BLaER1 (cell line): Measurements from ENCODE around the gene PLEKHO1.
A peak's percentile ranks its signal among the peaks of the same experiment; 100 is the strongest.

Source experiments
- H3K27ac ChIP-seq: shearing (Covaris generic); formaldehyde crosslinking; 2 replicates; pipeline ENCODE4 v1.8.1; 2022
- H3K27me3 ChIP-seq: shearing (Covaris generic); formaldehyde crosslinking; 2 replicates; pipeline ENCODE4 v1.8.1; 2022
- H3K36me3 ChIP-seq: shearing (Covaris generic); formaldehyde crosslinking; 2 replicates; pipeline ENCODE4 v1.8.1; 2022
- H3K4me1 ChIP-seq: shearing (Covaris generic); formaldehyde crosslinking; 2 replicates; pipeline ENCODE4 v1.8.1; 2022
- H3K4me2 ChIP-seq: shearing (Covaris generic); formaldehyde crosslinking; 2 replicates; pipeline ENCODE4 v1.8.1; 2022
- H3K4me3 ChIP-seq: shearing (Covaris generic); formaldehyde crosslinking; 2 replicates; pipeline ENCODE4 v1.8.1; 2022
- H3K9ac ChIP-seq: shearing (Covaris generic); formaldehyde crosslinking; 2 replicates; pipeline ENCODE4 v1.8.1; 2022
- H3K9me3 ChIP-seq: shearing (Covaris generic); formaldehyde crosslinking; 2 replicates; pipeline ENCODE4 v1.8.1; 2022
- H4K20me1 ChIP-seq: shearing (Covaris generic); formaldehyde crosslinking; 2 replicates; pipeline ENCODE4 v1.8.1; 2022
- Cebpa-rat ChIP-seq: shearing (Covaris generic); IDR thresholded peaks from 2 replicates; pipeline ENCODE4 v1.8.1; 2022

Gene PLEKHO1, protein sequence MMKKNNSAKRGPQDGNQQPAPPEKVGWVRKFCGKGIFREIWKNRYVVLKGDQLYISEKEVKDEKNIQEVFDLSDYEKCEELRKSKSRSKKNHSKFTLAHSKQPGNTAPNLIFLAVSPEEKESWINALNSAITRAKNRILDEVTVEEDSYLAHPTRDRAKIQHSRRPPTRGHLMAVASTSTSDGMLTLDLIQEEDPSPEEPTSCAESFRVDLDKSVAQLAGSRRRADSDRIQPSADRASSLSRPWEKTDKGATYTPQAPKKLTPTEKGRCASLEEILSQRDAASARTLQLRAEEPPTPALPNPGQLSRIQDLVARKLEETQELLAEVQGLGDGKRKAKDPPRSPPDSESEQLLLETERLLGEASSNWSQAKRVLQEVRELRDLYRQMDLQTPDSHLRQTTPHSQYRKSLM

DNA sequence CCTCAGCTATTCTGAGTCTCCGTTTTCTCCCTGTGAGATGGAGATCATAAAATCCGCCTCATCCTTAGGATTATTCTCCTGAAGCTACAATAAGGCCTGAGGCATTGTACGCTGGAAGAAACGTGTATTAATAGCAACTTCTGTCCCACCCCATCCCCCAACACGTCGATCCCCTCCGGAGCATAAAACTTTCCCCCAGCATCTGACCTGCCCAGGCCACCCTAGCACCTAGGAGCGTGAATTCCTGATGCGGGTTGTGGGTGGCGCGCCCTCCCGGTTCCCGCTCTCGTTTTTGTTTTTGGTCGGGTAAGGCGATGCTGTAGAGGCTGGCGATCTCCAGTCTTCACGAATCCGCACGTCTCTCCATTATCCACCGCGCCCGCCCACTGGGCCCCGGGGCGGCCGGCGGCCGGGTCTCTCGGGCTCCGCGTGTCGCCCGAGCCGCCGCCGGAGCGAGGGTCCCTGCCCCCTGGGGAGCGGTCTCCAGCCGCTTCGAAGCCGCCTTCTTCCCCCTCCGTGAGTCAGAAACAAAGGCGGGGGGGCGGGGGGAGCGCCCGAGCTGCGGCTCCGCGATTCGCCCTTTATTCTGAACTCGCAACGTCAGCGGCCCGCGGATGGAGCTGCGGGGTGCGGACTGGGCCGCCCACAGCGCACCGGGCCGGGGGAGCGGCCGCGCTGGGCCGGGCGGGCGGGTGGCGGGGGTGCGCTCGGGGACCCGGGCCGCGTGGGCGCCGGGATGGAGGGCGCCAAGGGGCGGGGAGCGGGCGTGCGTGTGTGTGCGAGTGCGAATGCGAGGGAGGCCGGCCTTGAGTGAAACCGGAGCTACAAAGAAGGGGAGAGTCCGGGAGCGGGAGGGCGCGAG is at the start of gene PLEKHO1:
Gene PLEKHO1 (plus strand): TSS at position 646 of the 862 bp plus-strand sequence. CDS start 342 bp downstream, outside the sequence.
- Histone ChIP-seq H3K9me3 (no peaks in the 10 kb centered on the region), H3K36me3 (peaks cover 29% of the 10 kb centered on the region), H3K9ac (peak within 1 kb of the TSS; percentile 99), H3K27me3 (no peaks in the 10 kb centered on the region), H4K20me1 (peaks cover 29% of the 10 kb centered on the region), H3K4me3 (peak within 1 kb of the TSS; percentile 97), H3K4me1 (peaks cover 68% of the 10 kb centered on the region), H3K4me2 (peak within 1 kb of the TSS; percentile 91), H3K27ac (peak within 1 kb of the TSS; percentile 99)
- TF ChIP-seq Cebpa-rat: no peak

DNA sequence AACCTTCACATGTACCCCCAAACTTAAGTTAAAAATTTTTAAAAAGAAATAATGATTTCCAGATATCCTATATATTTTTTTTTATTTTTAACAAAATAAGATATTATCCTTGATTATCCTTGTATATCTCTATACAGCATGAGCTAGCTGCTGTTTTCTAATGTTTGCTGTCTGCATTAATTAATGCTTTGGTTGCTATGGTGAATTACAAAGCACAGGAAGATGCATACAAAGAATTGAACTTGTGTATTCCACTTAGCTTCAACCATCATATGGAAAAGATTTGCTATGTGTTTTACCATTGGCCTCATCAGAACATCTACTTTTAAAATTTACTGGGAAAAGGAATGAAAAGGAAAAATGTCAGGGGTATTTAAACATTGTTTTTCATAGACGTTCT is 46.7 kb upstream of the PLEKHO1 start:
- no peak overlapping the region for H3K9ac ChIP-seq
- H3K27me3 ChIP-seq: no peaks in the 10 kb centered on the region
- no peak overlapping the region for H3K27ac ChIP-seq
- H3K4me3 ChIP-seq: no peak overlapping the region
- TF ChIP-seq Cebpa-rat: no peak
- H4K20me1 ChIP-seq: no peaks in the 10 kb centered on the region
- H3K9me3 ChIP-seq: peaks cover 10% of the 10 kb centered on the region
- peaks cover 22% of the 10 kb centered on the region for H3K36me3 ChIP-seq
- H3K4me2 ChIP-seq: no peak overlapping the region
- H3K4me1 ChIP-seq: 0 out of 2 replicates have a peak, but pooled peaks cover 6% of the 10 kb centered on the region

DNA sequence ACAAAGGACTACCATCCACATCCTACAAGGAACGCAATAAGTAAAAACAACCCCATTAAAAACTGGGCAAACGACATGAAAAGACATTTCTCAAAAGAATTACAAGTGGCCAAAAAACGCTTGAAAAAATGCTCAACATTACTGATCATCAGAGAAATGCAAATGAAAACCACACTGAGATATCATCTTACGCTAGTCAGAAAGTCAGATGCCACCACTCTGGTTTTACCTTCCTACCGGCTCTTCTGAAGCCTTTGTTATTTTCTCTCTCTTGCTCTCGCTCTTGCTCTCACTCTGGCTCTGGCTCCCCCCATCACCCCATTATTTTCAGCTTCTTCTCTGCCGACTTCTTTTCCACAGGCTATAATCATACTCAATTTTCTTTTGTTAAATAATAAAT is 43.4 kb upstream of the PLEKHO1 start:
- Histone ChIP-seq H3K27me3 (no peaks in the 10 kb centered on the region), H3K9ac (no peak overlapping the region), H4K20me1 (no peaks in the 10 kb centered on the region), H3K27ac (no peak overlapping the region), H3K36me3 (0 out of 2 replicates have a peak, but pooled peaks cover 5% of the 10 kb centered on the region), H3K4me1 (peaks cover 20% of the 10 kb centered on the region), H3K4me2 (no peak overlapping the region), H3K9me3 (no peaks in the 10 kb centered on the region), H3K4me3 (no peak overlapping the region)
- no peak for TF ChIP-seq Cebpa-rat

DNA sequence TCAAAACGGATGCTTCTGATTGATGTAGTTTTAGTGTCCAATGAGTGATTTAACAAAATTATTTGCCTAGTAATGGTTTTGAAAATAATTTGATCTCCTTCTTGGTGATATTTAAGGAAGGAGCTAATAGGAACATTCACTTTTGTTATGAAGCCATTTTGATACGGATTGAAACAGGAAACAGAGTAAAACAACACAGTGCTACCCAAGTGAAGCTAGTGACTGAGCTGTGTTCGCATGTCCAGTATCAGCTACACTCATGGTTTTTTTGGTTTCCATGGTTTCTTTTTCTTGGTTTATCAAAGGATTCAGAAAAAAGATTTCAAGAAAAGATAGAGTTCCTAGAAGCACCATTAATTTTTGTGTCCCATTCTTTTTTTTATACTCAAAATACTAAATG is 40.1 kb upstream of the PLEKHO1 start:
- no peaks in the 10 kb centered on the region for H3K27me3 ChIP-seq
- no peak for TF ChIP-seq Cebpa-rat
- H3K27ac ChIP-seq: no peak overlapping the region
- no peak overlapping the region for H3K9ac ChIP-seq
- peaks cover 13% of the 10 kb centered on the region for H3K9me3 ChIP-seq
- H4K20me1 ChIP-seq: no peaks in the 10 kb centered on the region
- peaks cover 20% of the 10 kb centered on the region for H3K4me1 ChIP-seq
- peak overlapping the region; percentile 46 for H3K4me2 ChIP-seq
- no peak overlapping the region for H3K4me3 ChIP-seq
- peaks cover 16% of the 10 kb centered on the region for H3K36me3 ChIP-seq

DNA sequence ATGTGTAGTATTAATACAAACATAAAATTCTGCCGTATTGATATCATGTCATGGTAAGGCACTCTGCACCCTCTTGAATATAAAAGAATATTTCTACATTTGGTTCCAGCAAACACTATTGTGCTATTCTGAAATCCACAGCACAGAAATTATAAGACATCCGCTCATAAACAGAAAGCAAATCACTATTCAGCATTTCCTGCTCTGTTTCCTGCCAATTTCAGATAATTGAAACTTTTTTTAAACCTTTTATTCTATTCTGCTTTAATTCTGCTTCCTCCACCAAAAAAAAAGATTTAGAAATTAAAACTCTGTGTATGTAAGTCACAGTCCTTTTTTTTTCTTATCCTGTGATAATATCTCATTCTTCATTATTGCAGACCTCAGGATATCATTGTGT is 39.6 kb upstream of the PLEKHO1 start:
- Histone ChIP-seq H3K9ac (no peak overlapping the region), H3K27me3 (no peaks in the 10 kb centered on the region), H3K4me1 (peaks cover 20% of the 10 kb centered on the region), H3K36me3 (peaks cover 17% of the 10 kb centered on the region), H3K9me3 (peaks cover 19% of the 10 kb centered on the region), H3K27ac (no peak overlapping the region), H4K20me1 (no peaks in the 10 kb centered on the region), H3K4me3 (no peak overlapping the region), H3K4me2 (peak overlapping the region; percentile 46)
- no peak for TF ChIP-seq Cebpa-rat

DNA sequence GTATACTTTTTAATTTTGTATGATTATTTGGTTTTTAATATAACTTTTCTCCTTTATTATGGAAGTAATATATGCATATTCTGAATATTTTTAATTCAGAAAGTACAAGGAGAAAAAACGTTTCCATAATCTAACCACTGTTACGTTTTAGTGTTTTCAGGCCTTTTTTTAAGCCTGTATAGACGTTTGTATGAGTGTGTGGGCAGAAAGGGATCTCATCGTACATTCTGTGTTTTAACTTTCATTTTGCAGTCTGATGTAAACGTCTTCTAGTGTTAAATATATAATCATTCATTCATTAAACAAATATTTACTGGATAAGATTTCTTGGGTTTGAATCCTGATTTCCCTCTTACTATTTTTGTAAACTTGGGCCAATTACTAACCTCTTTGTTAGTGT is 38.0 kb upstream of the PLEKHO1 start:
- H3K9ac ChIP-seq: no peak overlapping the region
- peaks cover 26% of the 10 kb centered on the region for H3K9me3 ChIP-seq
- H3K4me1 ChIP-seq: peaks cover 20% of the 10 kb centered on the region
- TF ChIP-seq Cebpa-rat: no peak
- no peaks in the 10 kb centered on the region for H3K27me3 ChIP-seq
- H3K36me3 ChIP-seq: peaks cover 17% of the 10 kb centered on the region
- H4K20me1 ChIP-seq: no peaks in the 10 kb centered on the region
- H3K4me3 ChIP-seq: no peak overlapping the region
- no peak overlapping the region for H3K27ac ChIP-seq
- no peak overlapping the region for H3K4me2 ChIP-seq

DNA sequence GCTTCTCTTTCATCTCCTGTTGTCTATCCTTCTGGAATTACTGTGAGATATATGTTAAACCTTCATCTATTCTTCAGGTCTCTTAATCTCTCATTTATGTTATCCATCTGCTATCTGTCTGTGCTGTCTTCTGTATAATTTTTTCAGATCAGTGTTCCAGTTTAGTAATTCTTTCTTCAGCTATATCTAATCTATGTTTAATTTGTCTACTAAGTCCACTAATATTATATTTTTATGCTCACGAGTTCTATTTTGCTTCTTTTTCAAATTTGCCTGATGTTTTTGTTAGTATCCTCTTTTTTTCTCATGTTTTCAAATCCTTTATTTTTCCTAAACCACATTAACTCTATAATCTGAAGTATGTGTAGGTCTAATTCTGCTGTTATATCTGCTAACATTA is 34.6 kb upstream of the PLEKHO1 start:
- Histone ChIP-seq H3K9me3 (peaks cover 26% of the 10 kb centered on the region), H3K27ac (no peak overlapping the region), H3K4me1 (peaks cover 5% of the 10 kb centered on the region), H3K27me3 (no peaks in the 10 kb centered on the region), H3K4me3 (no peak overlapping the region), H4K20me1 (no peaks in the 10 kb centered on the region), H3K36me3 (peaks cover 17% of the 10 kb centered on the region), H3K9ac (no peak overlapping the region), H3K4me2 (no peak overlapping the region)
- TF ChIP-seq Cebpa-rat: no peak

DNA sequence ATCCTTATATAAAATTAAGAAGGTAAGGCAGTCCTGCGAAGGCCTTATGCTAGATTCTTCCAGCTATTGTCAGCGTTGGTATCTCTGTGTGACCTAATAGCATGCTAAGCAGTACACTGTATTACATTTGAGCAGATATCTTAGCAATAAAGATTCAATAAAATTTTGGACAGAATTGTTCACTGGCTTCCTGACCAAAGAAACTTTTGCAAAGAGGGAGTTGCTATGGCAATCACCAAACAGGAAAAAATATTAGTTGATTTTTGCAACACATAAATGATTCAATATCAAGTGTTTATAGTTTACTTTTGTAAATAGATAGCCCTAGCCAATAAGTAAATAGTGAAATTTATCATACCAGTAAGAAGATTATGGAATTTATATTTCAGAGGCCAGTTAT is 31.0 kb upstream of the PLEKHO1 start:
- H3K9ac ChIP-seq: no peak overlapping the region
- H3K4me3 ChIP-seq: no peak overlapping the region
- no peaks in the 10 kb centered on the region for H3K4me1 ChIP-seq
- H3K9me3 ChIP-seq: peaks cover 21% of the 10 kb centered on the region
- TF ChIP-seq Cebpa-rat: no peak
- peaks cover 7% of the 10 kb centered on the region for H3K36me3 ChIP-seq
- H3K4me2 ChIP-seq: no peak overlapping the region
- H3K27me3 ChIP-seq: no peaks in the 10 kb centered on the region
- H3K27ac ChIP-seq: no peak overlapping the region
- H4K20me1 ChIP-seq: no peaks in the 10 kb centered on the region

DNA sequence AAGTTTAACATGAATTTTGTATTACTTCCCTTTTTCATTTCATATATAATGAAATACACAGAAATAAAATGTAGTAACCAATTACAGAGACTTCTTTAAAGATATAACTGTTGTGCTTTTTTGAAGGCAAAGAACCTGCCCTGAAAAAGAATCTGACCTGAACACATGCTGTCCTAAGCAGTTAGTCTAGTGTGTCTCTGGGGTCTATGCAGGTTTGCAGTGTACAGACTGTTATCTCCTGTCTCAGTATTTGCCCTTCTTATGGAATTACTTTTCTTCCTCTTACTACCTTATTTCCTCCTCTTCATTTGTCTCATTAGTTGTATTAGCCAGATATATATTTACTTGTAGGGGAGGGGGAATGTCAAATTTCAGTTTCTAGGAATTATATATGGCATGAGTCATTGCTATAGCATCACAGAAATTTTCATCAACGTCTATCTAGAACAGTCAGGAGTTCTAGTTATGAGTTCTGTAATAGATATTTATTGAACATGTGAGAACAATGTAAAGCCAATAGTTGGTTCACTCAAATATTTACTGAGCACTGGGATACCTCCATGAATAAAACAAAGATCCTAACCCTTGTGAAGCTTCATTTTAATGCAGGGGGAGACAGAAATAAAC is 28.4 kb upstream of the PLEKHO1 start:
- Histone ChIP-seq H3K27ac (no peak overlapping the region), H3K4me3 (no peak overlapping the region), H4K20me1 (no peaks in the 10 kb centered on the region), H3K4me2 (no peak overlapping the region), H3K9ac (no peak overlapping the region), H3K36me3 (no peaks in the 10 kb centered on the region), H3K4me1 (no peaks in the 10 kb centered on the region), H3K9me3 (no peaks in the 10 kb centered on the region), H3K27me3 (no peaks in the 10 kb centered on the region)
- no peak for TF ChIP-seq Cebpa-rat
